Limb (tissue), 2 donors: Measurements from ENCODE around the gene ST13.
"Not testable (repeated sequence)": the region's sequence is repeated elsewhere in the genome, so short reads cannot be mapped to it uniquely, and the experiment has no call there.

ENCODE experiments used
- DNase-seq, 2 donors: peaks; one replicate each; pipeline ENCODE4 v3.0.0-alpha.2; 2016; ENCODE audit errors: extremely low spot score in 2 of 2

The ST13 gene

GRCh38 chr22:40782521-40782920 lies 73.9 kb downstream of the ST13 start:
- DNase-seq = no peak

GRCh38 chr22:40781749-40782148 lies 74.7 kb downstream of the ST13 start:
- not testable (repeated sequence) for DNase-seq
